ENCODE results near the gene LETM1.

The LETM1 gene

DNA sequence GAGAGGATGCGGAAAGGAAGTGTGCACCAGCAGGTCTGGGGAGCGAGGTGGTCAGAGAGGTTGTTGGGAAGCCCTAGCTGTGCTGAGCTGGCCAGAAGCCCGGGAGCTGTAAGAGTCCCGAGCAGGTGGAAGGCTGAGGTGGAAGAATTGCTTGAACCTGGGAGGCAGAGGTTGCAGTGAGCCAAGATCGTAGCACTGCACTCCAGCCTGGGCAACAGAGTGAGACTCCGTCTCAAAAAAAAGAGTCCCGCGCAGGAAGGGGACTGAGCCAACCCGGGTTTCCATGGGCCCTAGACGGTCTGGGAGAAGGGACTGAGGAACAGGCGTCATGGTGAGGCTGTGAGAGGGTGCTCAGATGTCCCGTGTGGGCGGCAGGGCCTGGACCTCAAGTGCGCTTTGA is 75.5 kb downstream of the LETM1 start:
- H3K4me2 ChIP-seq: peak overlapping the region in 4 of 11 experiments; percentile 9 to 28 (median 17); a peak in 4 of 22 replicates
- peaks cover 0 to 11% (median 0%) of the 10 kb centered on the region in 11 experiments; a peak in 1 of 22 replicates for H3K27me3 ChIP-seq
- no peak overlapping the region for H3K4me3 ChIP-seq
- no peaks in the 10 kb centered on the region for H3K36me3 ChIP-seq
- H4K20me1 ChIP-seq: peaks cover 0 to 18% (median 9%) of the 10 kb centered on the region in 11 experiments; a peak in 8 of 22 replicates
- TF ChIP-seq Cebpa-rat (IDR thresholded peaks at IDR 0.05): no peak
- H3K27ac ChIP-seq: no peak overlapping the region
- H3K9ac ChIP-seq: 0 out of 22 replicates have a peak overlapping the region, but pooled peaks of 1 of the 11 experiments have one; percentile 19
- no peaks in the 10 kb centered on the region for H3K9me3 ChIP-seq (replicated peaks in 1 of 11)
- peaks cover 24 to 65% (median 53%) of the 10 kb centered on the region in 10 experiments for H3K4me1 ChIP-seq

- no peaks in the 10 kb centered on the region for H3K36me3 ChIP-seq
- H3K4me2 ChIP-seq: peak overlapping the region in 4 of 11 experiments; percentile 9 to 28 (median 17); a peak in 7 of 22 replicates
- no peak for TF ChIP-seq Cebpa-rat (IDR thresholded peaks at IDR 0.05)
- peak overlapping the region in 2 of 11 experiments; percentile 7 to 19; a peak in 1 of 22 replicates for H3K9ac ChIP-seq
- no peaks in the 10 kb centered on the region for H3K9me3 ChIP-seq (replicated peaks in 1 of 11)
- peaks cover 26 to 65% (median 53%) of the 10 kb centered on the region in 10 experiments for H3K4me1 ChIP-seq
- no peak overlapping the region for H3K27ac ChIP-seq
- H3K4me3 ChIP-seq: no peak overlapping the region
- H4K20me1 ChIP-seq: peaks cover 0 to 16% (median 9%) of the 10 kb centered on the region in 11 experiments; a peak in 7 of 22 replicates
- peaks cover 0 to 10% (median 0%) of the 10 kb centered on the region in 11 experiments; a peak in 1 of 22 replicates for H3K27me3 ChIP-seq
Observed at GRCh38 chr4:1779588-1780382, 76.2 kb downstream of the LETM1 start.

DNA sequence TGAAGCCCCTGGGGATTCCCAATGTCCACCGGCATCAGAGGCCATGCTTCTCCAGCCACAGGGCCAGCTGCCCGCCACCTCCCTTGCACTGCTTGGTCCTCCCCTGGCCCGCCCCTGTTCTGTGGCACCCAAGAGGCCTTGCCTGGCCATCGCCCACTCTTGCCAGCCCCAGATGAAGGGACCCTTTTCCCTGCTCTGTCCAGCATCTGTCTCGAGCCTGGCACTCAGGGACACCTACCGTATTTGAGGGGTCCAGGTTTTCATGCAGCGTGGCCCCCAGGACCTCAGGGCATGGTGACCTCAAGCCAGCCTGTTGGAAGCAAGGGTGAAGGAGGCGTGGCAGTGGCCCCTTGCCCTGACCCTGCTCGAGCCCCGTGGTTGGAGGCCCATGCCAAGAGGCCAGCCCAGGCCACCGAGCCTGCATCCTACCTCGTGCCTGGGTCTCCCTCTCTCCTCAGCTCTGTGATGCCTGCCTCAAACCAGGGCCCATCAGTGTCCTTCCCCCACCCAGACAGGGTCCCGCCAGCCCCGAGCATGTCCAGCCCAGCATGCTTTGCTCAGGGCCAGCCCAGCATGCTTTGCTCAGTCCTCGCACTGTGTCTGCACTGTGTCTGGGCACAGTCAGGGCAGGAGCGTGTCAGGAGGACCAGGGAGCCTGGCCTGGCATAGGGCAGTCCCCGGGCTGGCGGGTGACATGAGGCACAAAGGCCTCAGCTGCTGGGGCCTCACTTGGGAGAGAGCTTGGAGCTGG is 77.1 kb downstream of the LETM1 start:
- H3K4me3 ChIP-seq: no peak overlapping the region
- H3K27ac ChIP-seq: no peak overlapping the region
- H3K4me2 ChIP-seq: no peak overlapping the region
- H3K9me3 ChIP-seq (replicated peaks in 1 of 11): no peaks in the 10 kb centered on the region
- no peak overlapping the region for H3K9ac ChIP-seq
- no peak for TF ChIP-seq Cebpa-rat (IDR thresholded peaks at IDR 0.05)
- peaks cover 0 to under 1% (median 0%) of the 10 kb centered on the region in 11 experiments; a peak in 1 of 22 replicates for H3K27me3 ChIP-seq
- H3K4me1 ChIP-seq: peaks cover 17 to 65% (median 53%) of the 10 kb centered on the region in 10 experiments
- no peaks in the 10 kb centered on the region for H3K36me3 ChIP-seq
- peaks cover 0 to 6% (median 0%) of the 10 kb centered on the region in 11 experiments; a peak in 3 of 22 replicates for H4K20me1 ChIP-seq

GRCh38 chr4:1777822-1778641 is 77.9 kb downstream of the LETM1 start:
- TF ChIP-seq Cebpa-rat (IDR thresholded peaks at IDR 0.05): no peak
- Histone ChIP-seq H3K36me3 (no peaks in the 10 kb centered on the region), H4K20me1 (peaks cover 0 to 5% (median 0%) of the 10 kb centered on the region in 11 experiments; a peak in 2 of 22 replicates), H3K27me3 (no peaks in the 10 kb centered on the region; a peak in 1 of 22 replicates), H3K9ac (no peak overlapping the region), H3K4me1 (peaks cover 19 to 69% (median 56%) of the 10 kb centered on the region in 10 experiments), H3K4me3 (no peak overlapping the region), H3K27ac (no peak overlapping the region), H3K4me2 (0 out of 22 replicates have a peak overlapping the region, but pooled peaks of 2 of the 11 experiments have one; percentile 10 to 18), H3K9me3 (replicated peaks in 1 of 11) (no peaks in the 10 kb centered on the region)

DNA sequence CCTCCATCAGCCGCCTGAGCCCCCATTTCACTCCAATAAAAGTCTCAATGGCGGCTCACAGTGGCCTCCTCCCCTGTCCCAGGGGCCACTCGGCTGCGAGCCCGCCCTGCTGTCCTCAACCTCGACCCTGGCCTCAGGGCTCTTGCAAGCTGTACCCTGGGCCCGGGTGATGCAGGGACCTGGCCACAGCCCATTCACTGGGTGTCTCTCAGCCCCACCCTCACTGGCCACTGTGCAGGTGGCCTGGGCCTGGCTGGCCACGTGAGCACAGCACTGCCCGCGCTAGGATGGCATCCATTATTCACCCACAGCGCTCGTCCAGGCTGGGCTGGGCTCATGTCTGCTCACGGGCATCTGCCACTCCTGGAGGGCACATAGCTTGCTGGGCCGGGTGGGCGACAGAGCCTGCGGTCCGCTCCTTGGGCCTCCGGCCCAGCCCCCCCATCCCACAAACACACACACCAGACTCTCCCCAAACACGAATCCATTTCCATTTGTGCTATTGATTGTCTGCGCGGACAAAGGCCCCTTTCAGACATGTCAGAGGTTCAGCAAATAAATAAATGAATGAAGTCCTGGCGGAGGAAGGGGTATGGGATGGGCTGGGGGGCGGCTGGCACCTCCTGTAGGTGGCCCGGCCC is 79.3 kb downstream of the LETM1 start:
- Histone ChIP-seq H3K36me3 (no peaks in the 10 kb centered on the region), H3K9me3 (replicated peaks in 1 of 11) (no peaks in the 10 kb centered on the region), H3K27ac (peak overlapping the region in 4 of 11 experiments; percentile 35 to 63 (median 40); a peak in 5 of 22 replicates), H4K20me1 (peaks cover 0 to 14% (median 0%) of the 10 kb centered on the region in 11 experiments; a peak in 4 of 22 replicates), H3K27me3 (no peaks in the 10 kb centered on the region; a peak in 1 of 22 replicates), H3K9ac (peak overlapping the region in 4 of 11 experiments; percentile 5 to 24 (median 10); a peak in 2 of 22 replicates), H3K4me2 (peak overlapping the region; percentile 51 to 92 (median 74); a peak in 20 of 22 replicates), H3K4me1 (peaks cover 33 to 72% (median 60%) of the 10 kb centered on the region in 10 experiments), H3K4me3 (no peak overlapping the region)
- TF ChIP-seq Cebpa-rat (IDR thresholded peaks at IDR 0.05): no peak

DNA sequence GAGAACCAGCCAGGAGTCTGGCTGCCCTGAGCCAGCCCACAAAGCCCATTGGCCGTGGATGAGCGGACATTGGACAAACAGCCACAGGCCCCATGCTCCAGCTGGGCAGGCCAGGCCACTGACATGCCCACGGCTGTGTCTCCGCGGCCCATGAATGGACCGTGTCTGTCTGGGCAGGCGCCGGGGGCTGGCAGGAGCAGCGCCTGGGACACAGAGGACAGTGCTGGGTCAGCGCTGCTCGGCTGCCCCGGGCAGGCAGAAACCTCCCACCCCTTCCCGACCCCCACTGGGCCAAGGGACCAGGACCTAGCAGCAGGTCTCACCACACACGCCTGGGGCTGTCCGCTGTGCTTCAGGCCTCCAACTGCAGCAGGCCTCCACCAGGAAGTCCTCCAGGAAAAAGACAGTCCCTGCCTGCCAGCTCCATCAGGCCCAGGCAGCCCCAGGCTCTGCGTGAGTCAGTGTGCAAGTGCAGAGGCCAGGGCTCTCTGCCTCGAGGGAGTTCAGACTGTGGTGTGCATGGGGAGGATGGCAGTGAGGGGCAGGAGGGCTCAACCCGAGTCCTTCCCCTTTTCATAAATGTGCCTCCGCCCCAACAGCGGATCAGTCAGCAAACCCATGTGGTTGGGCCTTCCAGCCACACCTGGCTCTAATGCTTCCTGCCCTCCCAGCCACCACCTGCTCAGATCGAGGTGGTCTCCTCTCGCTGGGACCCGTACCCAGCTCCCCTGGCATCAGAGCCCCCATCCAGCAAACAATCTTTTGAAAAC is 80.0 kb downstream of the LETM1 start:
- Histone ChIP-seq H4K20me1 (peaks cover 0 to 21% (median 0%) of the 10 kb centered on the region in 11 experiments; a peak in 8 of 22 replicates), H3K4me1 (peaks cover 40 to 79% (median 67%) of the 10 kb centered on the region in 10 experiments), H3K4me2 (peak overlapping the region; percentile 51 to 92 (median 74)), H3K9ac (peak overlapping the region in 9 of 11 experiments; percentile 5 to 63 (median 57); a peak in 16 of 22 replicates), H3K27me3 (peaks cover 0 to 6% (median under 1%) of the 10 kb centered on the region in 11 experiments; a peak in 12 of 22 replicates), H3K9me3 (replicated peaks in 1 of 11) (no peaks in the 10 kb centered on the region), H3K36me3 (no peaks in the 10 kb centered on the region), H3K4me3 (no peak overlapping the region), H3K27ac (peak overlapping the region in 9 of 11 experiments; percentile 24 to 69 (median 63); a peak in 14 of 22 replicates)
- no peak for TF ChIP-seq Cebpa-rat (IDR thresholded peaks at IDR 0.05)

- Histone ChIP-seq H3K27ac (0 out of 22 replicates have a peak overlapping the region, but pooled peaks of 1 of the 11 experiments have one; percentile 15), H3K9me3 (replicated peaks in 1 of 11) (no peaks in the 10 kb centered on the region), H3K4me1 (peaks cover 47 to 90% (median 84%) of the 10 kb centered on the region in 10 experiments), H3K4me2 (peak overlapping the region in 9 of 11 experiments; percentile 78 to 92 (median 84); a peak in 16 of 22 replicates), H3K9ac (peak overlapping the region in 4 of 11 experiments; percentile 22 to 65 (median 36); a peak in 4 of 22 replicates), H3K36me3 (no peaks in the 10 kb centered on the region), H3K4me3 (no peak overlapping the region), H3K27me3 (peaks cover 14 to 28% (median 22%) of the 10 kb centered on the region in 11 experiments; a peak in 19 of 22 replicates), H4K20me1 (peaks cover 0 to 38% (median 12%) of the 10 kb centered on the region in 11 experiments; a peak in 13 of 22 replicates)
- no peak for TF ChIP-seq Cebpa-rat (IDR thresholded peaks at IDR 0.05)
Observed at GRCh38 chr4:1773754-1774153, 82.2 kb downstream of the LETM1 start.
